OCI-LY7 (cell line): ENCODE data around the gene CTU2. TPM values are rescaled to one million over a fixed set of nuclear protein-coding genes. Genes with fewer than 3 reads are reported as not detected.

Experiments used
- BruUV-seq: library from RNA; stranded (reverse); fragments of 400-500 nt; replicated peaks from 2 replicates; lab custom pipeline; 2021; lab: Mats Ljungman, UMichigan
- CTCF ChIA-PET: fragments of 300-600 bp; sonication (Branson Sonifier 250); formaldehyde crosslinking; loops from one replicate; lab custom pipeline; 2022; ENCODE audit warnings: antibody characterized with exemption; ENCODE audit not compliant: unreplicated experiment; lab: Charles Lee
- POLR2A ChIA-PET: fragments of 300-600 bp; sonication (Branson Sonifier 250); formaldehyde crosslinking; loops from one replicate; lab custom pipeline; 2022; ENCODE audit warnings: antibody characterized with exemption; lab: Charles Lee
- DNase-seq: peaks from one replicate; pipeline ENCODE4 v3.0.0-alpha.2; 2015; ENCODE audit warnings: low spot score
- H2AFZ ChIP-seq: fragments of 200-600 bp; sonication (generic), shearing (Covaris generic); 2 replicates; pipeline ENCODE4 v1.6.1; 2014; ENCODE audit warnings: mild to moderate bottlenecking, antibody characterized with exemption, low read length, moderate library complexity
- H3K27ac ChIP-seq: fragments of 200-600 bp; sonication (generic); 2 replicates; pipeline ENCODE4 v1.5.1; 2014; ENCODE audit warnings: mixed run types, low read depth, mild to moderate bottlenecking, moderate library complexity, low read length, inconsistent platforms; ENCODE audit not compliant: poor library complexity, severe bottlenecking
- H3K36me3 ChIP-seq: fragments of 200-600 bp; sonication (generic); 2 replicates; pipeline ENCODE4 v1.6.1; 2014; ENCODE audit warnings: mild to moderate bottlenecking, antibody characterized with exemption, low read length, moderate library complexity, mixed read lengths; ENCODE audit not compliant: insufficient read depth
- H3K4me1 ChIP-seq: fragments of 200-600 bp; sonication (generic); 2 replicates; pipeline ENCODE4 v1.5.1; 2014; ENCODE audit warnings: mild to moderate bottlenecking, low read length; ENCODE audit not compliant: insufficient read depth, poor library complexity, severe bottlenecking
- H3K4me2 ChIP-seq: fragments of 200-600 bp; sonication (generic); 2 replicates; pipeline ENCODE4 v1.6.1; 2014; ENCODE audit warnings: mild to moderate bottlenecking, low read length
- H3K4me3 ChIP-seq: fragments of 200-600 bp; sonication (generic); 2 replicates; pipeline ENCODE4 v1.5.1; 2014; ENCODE audit warnings: mild to moderate bottlenecking, low read depth, low read length; ENCODE audit not compliant: poor library complexity, severe bottlenecking
- H3K79me2 ChIP-seq: fragments of 200-600 bp; sonication (generic); 2 replicates; pipeline ENCODE4 v1.6.1; 2016; ENCODE audit warnings: low read depth, mild to moderate bottlenecking, low read length, moderate library complexity, mixed read lengths; ENCODE audit not compliant: insufficient read depth
- H3K9me2 ChIP-seq: fragments of 200-600 bp; sonication (generic); 2 replicates; pipeline ENCODE4 v1.6.1; 2016; ENCODE audit warnings: mild to moderate bottlenecking, low read length, mixed read lengths; ENCODE audit not compliant: insufficient read depth
- H3K9me3 ChIP-seq: fragments of 200-600 bp; sonication (generic); 2 replicates; pipeline ENCODE4 v1.6.1; 2014; ENCODE audit warnings: mild to moderate bottlenecking, mixed run types, low read length, mixed read lengths
- H4K20me1 ChIP-seq: fragments of 200-600 bp; sonication (generic); 2 replicates; pipeline ENCODE4 v1.6.1; 2014; ENCODE audit warnings: mild to moderate bottlenecking, antibody characterized with exemption, low read length, moderate library complexity, mixed read lengths; ENCODE audit not compliant: insufficient read depth
- CTCF ChIP-seq: fragments of 200-600 bp; sonication (generic); conservative IDR thresholded peaks from 2 replicates; pipeline ENCODE4 v1.5.1; 2014; ENCODE audit warnings: mild to moderate bottlenecking, antibody characterized with exemption, low read length, moderate library complexity, mixed read lengths
- EZH2phosphoT487 ChIP-seq: fragments of 200-600 bp; sonication (generic); IDR thresholded peaks from 2 replicates; pipeline ENCODE4 v1.6.1; 2018; ENCODE audit warnings: low read depth, borderline replicate concordance, mild to moderate bottlenecking, mixed run types, antibody characterized with exemption, low read length, moderate library complexity, mixed read lengths
- intact Hi-C: fragments of 100-400 bp; cut with micrococcal nuclease; formaldehyde crosslinking; loops from one replicate; pipeline ENCODE4 v1.10.0; 2022; ENCODE audit not compliant: unreplicated experiment
- total RNA-seq, 2 experiments: library from RNA; depleted of rRNA in 1 of 2; stranded (reverse); fragments of >200 nt in 1 of 2; shearing (Covaris generic) in 1 of 2; gene quantifications; 2 replicates each; pipeline ENCODE4 v1.2.3, GENCODE V29; 2014 to 2022

The CTU2 gene
- total RNA-seq, 2 experiments from 2014 or later, result 21.9 to 24.4 TPM

DNA sequence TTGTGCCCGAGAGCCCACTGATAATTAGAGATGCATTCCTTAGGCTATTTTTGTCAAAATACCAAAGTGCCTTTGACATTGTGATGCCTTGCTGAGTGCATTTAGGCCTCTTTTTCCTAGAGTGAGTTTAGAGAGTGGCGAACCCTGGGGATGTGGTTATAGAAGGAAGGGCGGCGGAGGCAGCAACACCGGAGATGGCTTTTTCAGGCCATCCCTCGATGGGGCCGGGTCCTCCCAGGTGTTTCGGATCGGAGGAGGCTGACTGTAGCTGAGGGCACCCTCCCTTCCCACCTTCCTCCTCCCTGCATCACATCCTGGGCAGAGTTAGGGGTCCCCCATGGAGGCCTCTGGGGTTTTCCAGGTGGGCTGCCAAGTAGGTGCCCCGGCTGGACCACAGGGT, 13.4 kb upstream of the CTU2 start:
- Histone ChIP-seq H2AFZ (no peak overlapping the region), H3K4me1 (peaks cover 20% of the 10 kb centered on the region), H3K9me3 (no peaks in the 10 kb centered on the region), H3K4me2 (no peak overlapping the region), H4K20me1 (no peaks in the 10 kb centered on the region), H3K79me2 (no peaks in the 10 kb centered on the region), H3K4me3 (no peak overlapping the region), H3K9me2 (no peaks in the 10 kb centered on the region), H3K36me3 (peaks cover 3% of the 10 kb centered on the region; the same call in 1 of the 2 replicates), H3K27ac (no peak overlapping the region)
- intact Hi-C loops, result no loop called here
- no peak for TF ChIP-seq CTCF
- no peak for TF ChIP-seq EZH2phosphoT487
- DNase-seq, result no peak
- POLR2A ChIA-PET, result no interaction called here
- CTCF ChIA-PET, result interaction anchor here (0.5 kb wide), 1 partner anchor 405 kb away, joined by 3 read pairs; no protein-coding TSS in a partner anchor
- BruUV-seq, result no TSS peak

DNA sequence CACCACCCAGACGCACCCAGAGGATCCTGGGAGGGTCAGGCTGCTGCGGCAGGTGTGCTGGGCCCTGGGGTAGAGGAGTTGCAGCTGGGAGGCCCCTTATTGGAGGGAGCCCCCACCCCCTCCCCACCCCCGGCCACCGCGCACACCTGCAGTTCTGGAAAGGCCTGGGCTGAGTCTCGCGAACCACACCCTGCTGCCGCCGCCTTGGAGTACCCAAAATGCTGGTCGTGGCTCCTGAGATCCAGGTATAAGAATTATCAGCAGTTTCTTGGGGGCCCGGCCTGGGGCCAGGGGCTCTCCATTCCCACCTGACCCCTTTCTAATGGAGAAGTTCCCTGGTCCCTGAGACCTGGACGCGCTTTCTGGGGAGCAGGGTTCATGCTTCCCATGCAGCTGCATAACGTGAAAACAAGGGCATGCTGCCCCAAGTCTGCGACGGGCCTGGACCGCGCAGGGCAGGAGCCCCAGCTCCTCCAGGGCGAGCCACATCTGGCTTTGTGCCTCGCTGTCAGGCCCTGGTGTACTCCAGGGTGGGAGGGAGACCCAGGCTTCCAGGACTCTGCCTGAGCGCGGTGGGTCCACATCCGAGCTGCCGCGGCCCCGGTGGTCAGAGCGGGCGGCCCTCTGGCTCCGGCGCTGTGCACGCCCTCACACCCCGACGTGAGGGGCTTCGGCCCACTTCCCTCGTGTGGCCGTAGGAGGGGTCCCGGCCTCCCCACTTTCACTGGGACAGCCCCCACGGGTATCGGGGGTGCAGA, 12.7 kb upstream of the CTU2 start:
- peak; percentile 29 for DNase-seq
- Histone ChIP-seq H3K4me1 (peaks cover 25% of the 10 kb centered on the region), H3K9me2 (no peaks in the 10 kb centered on the region), H3K27ac (no peak overlapping the region), H3K79me2 (no peaks in the 10 kb centered on the region), H3K36me3 (peaks cover 11% of the 10 kb centered on the region; the same call in 1 of the 2 replicates), H2AFZ (no peak overlapping the region), H3K9me3 (no peaks in the 10 kb centered on the region), H3K4me3 (no peak overlapping the region), H3K4me2 (no peak overlapping the region; the same call in 1 of the 2 replicates), H4K20me1 (no peaks in the 10 kb centered on the region)
- ChIA-PET POLR2A (no interaction called here), CTCF (no interaction called here)
- BruUV-seq, result no TSS peak
- TF ChIP-seq CTCF, result no peak
- TF ChIP-seq EZH2phosphoT487, result no peak
- intact Hi-C loops, result no loop called here
